ENCODE measurements around the gene SKAP2.

Gene SKAP2

GRCh38 chr7:26864309-26865093 is at the start of gene SKAP2:
Gene SKAP2 (minus strand): TSS chr7:26864590. CDS start chr7:26864429, 161 bp downstream.
- TF ChIP-seq CREB1 (IDR thresholded peaks at IDR 0.05; ENCODE audit: low read depth) (peak; percentile 78), NFIC (IDR thresholded peaks at IDR 0.05) (peak; percentile 23; the same call in 1 of the 2 replicates), EGR1 (IDR thresholded peaks at IDR 0.05) (no peak), YY1 (IDR thresholded peaks at IDR 0.05; ENCODE audit: low read depth) (peak; percentile 94), CEBPB (IDR thresholded peaks at IDR 0.05) (no peak; the same call in 1 of the 2 replicates), USF1 (IDR thresholded peaks at IDR 0.05) (peak; percentile 97), TEAD4 (IDR thresholded peaks at IDR 0.05) (0 out of 2 replicates have a peak, but pooled peaks have one; percentile 13), TAF1 (IDR thresholded peaks at IDR 0.05; ENCODE audit: low read depth) (peak; percentile 67; the same call in 1 of the 2 replicates), MAX (IDR thresholded peaks at IDR 0.05) (peak; percentile 67)

- TF ChIP-seq CREB1 (IDR thresholded peaks at IDR 0.05; ENCODE audit: low read depth) (no peak), YY1 (IDR thresholded peaks at IDR 0.05; ENCODE audit: low read depth) (no peak), TEAD4 (IDR thresholded peaks at IDR 0.05) (no peak), EGR1 (IDR thresholded peaks at IDR 0.05) (no peak), EP300 (IDR thresholded peaks at IDR 0.05; ENCODE audit: borderline replicate concordance) (no peak), TAF1 (IDR thresholded peaks at IDR 0.05; ENCODE audit: low read depth) (no peak), FOXM1 (IDR thresholded peaks at IDR 0.05; ENCODE audit: borderline replicate concordance, low read depth) (no peak), USF1 (IDR thresholded peaks at IDR 0.05) (no peak), NFIC (IDR thresholded peaks at IDR 0.05) (no peak), RAD21 (IDR thresholded peaks at IDR 0.05; ENCODE audit: low read depth) (no peak)
Measured at GRCh38 chr7:26912933-26913536, 48.6 kb upstream of the SKAP2 start.

GRCh38 chr7:26912338-26912737 is 47.9 kb upstream of the SKAP2 start:
- TF ChIP-seq FOXM1 (IDR thresholded peaks at IDR 0.05; ENCODE audit: borderline replicate concordance, low read depth) (no peak), NFIC (IDR thresholded peaks at IDR 0.05) (no peak), CREB1 (IDR thresholded peaks at IDR 0.05; ENCODE audit: low read depth) (no peak), ZBTB7A (IDR thresholded peaks at IDR 0.05; ENCODE audit: low read depth) (no peak), REST (IDR thresholded peaks at IDR 0.05; ENCODE audit: low read depth) (no peak)

- TF ChIP-seq RAD21 (IDR thresholded peaks at IDR 0.05; ENCODE audit: low read depth) (no peak), MAX (IDR thresholded peaks at IDR 0.05) (no peak), USF1 (IDR thresholded peaks at IDR 0.05) (no peak), REST (IDR thresholded peaks at IDR 0.05; ENCODE audit: low read depth) (no peak), TEAD4 (IDR thresholded peaks at IDR 0.05) (no peak), CREB1 (IDR thresholded peaks at IDR 0.05; ENCODE audit: low read depth) (no peak), FOXM1 (IDR thresholded peaks at IDR 0.05; ENCODE audit: borderline replicate concordance, low read depth) (no peak), TAF1 (IDR thresholded peaks at IDR 0.05; ENCODE audit: low read depth) (no peak), NFIC (IDR thresholded peaks at IDR 0.05) (no peak), EGR1 (IDR thresholded peaks at IDR 0.05) (no peak), EP300 (IDR thresholded peaks at IDR 0.05; ENCODE audit: borderline replicate concordance) (no peak), YY1 (IDR thresholded peaks at IDR 0.05; ENCODE audit: low read depth) (no peak), ZBTB7A (IDR thresholded peaks at IDR 0.05; ENCODE audit: low read depth) (no peak), TCF12 (IDR thresholded peaks at IDR 0.05; ENCODE audit: low read depth) (no peak), CEBPB (IDR thresholded peaks at IDR 0.05) (no peak)
Measured at GRCh38 chr7:26910221-26910620, 45.8 kb upstream of the SKAP2 start.

GRCh38 chr7:26900251-26900650 is 35.9 kb upstream of the SKAP2 start:
- TF ChIP-seq FOXM1 (IDR thresholded peaks at IDR 0.05; ENCODE audit: borderline replicate concordance, low read depth) (no peak), USF1 (IDR thresholded peaks at IDR 0.05) (no peak), ZBTB7A (IDR thresholded peaks at IDR 0.05; ENCODE audit: low read depth) (no peak), TEAD4 (IDR thresholded peaks at IDR 0.05) (no peak), EGR1 (IDR thresholded peaks at IDR 0.05) (no peak), YY1 (IDR thresholded peaks at IDR 0.05; ENCODE audit: low read depth) (no peak), TCF12 (IDR thresholded peaks at IDR 0.05; ENCODE audit: low read depth) (no peak), REST (IDR thresholded peaks at IDR 0.05; ENCODE audit: low read depth) (no peak), CEBPB (IDR thresholded peaks at IDR 0.05) (no peak), TAF1 (IDR thresholded peaks at IDR 0.05; ENCODE audit: low read depth) (no peak), RAD21 (IDR thresholded peaks at IDR 0.05; ENCODE audit: low read depth) (no peak), NFIC (IDR thresholded peaks at IDR 0.05) (no peak), CREB1 (IDR thresholded peaks at IDR 0.05; ENCODE audit: low read depth) (no peak), MAX (IDR thresholded peaks at IDR 0.05) (no peak)
